ENCODE data around the gene KCTD5. TPM values are rescaled to one million over a fixed set of nuclear protein-coding genes. Genes with fewer than 3 reads are reported as not detected.
"Not testable (repeated sequence)": the region's sequence is repeated elsewhere in the genome, so short reads cannot be mapped to it uniquely, and the experiment has no call there.

Gene KCTD5
- total RNA-seq, 4 donors from 2014 or later = 4.6 to 21.6 (median 12.7) TPM

DNA sequence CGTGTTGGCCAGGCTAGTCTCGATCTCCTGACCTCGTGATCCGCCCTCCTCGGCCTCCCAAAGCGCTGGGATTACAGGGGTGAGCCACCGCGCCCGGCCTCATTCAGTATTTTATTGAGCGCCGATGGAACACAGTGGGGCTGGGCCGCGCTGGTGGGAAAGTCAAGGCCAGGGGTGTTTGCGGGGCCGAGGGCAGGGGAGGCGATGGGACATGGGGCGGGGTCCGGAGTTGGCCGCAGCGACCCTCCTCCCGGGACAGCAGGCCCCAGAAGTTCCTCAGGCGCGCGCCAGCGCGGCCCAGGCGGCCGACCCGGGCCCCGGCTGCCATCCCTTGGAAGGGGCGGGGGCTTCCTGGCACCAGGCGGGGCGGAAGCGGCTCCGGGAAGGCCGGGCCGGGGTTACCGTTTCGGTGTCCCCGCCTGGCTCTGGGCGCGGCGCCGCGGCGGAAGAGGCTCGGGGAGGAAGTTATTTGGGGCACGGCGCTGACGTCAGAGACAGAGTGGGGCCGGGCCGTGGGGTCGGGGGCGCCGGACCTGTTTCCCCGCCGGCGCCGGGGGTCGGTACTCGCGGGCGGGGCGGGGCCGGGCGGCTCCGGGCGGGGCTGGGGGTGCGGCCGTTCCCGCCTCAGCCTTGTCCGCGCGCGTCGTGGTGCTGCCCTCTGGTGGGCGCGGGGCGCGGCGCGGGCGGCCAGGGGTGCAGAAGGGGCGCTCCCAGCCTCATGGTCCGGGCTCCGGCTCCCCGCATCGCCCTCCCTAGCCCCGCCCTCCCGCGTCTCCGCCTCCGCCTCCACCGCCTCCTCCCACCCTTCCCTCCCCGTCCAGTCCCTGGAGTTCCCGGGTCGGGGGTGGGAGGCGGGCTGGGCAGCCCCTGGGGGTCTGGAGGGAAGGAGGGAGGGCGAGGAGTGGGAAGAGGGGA is 38.7 kb downstream of the KCTD5 start:
- H3K4me3 ChIP-seq = peak overlapping the region; percentile 42 to 56
- intact Hi-C loops (cut with DNase I; ENCODE audit: low total_unique reads) = no loop called here

DNA sequence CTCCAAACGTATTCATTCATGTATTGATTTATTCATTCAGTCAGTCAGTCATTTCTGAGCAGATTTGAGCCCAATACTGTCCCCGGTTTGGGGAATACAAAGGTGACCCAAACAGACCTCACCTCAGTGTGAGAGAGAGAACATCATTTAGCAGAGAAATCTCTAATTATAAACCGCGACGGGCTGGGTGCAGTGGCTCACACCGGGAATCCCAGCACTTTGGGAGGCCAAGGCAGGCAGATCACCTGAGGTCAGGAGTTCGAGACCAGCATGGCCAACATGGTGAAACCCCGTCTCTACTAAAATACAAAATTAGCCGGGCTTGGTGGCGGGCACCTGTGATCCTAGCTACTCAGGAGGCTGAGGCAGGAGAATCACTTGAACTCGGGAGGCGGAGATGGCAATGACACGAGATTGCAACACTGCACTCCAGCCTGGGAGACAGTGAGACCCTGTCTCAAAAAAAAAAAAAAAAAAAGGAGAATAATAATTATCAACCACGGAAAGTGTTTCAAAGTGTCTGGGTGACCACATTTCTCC is 39.4 kb downstream of the KCTD5 start:
- intact Hi-C loops (cut with DNase I; ENCODE audit: low total_unique reads); H3K36me3 ChIP-seq; H3K9me3 ChIP-seq; H3K27me3 ChIP-seq; H3K4me1 ChIP-seq; DNase-seq: not testable (repeated sequence)
- peak overlapping the region; percentile 51 to 72 for H3K27ac ChIP-seq
- H3K4me3 ChIP-seq = peak overlapping the region; percentile 42 to 56

More for the DNA sequence above, 38.7 kb downstream of the KCTD5 start:
- H3K36me3 ChIP-seq = no peaks in the 10 kb centered on the region
- peak overlapping the region; percentile 51 to 72 for H3K27ac ChIP-seq
- no peaks in the 10 kb centered on the region for H3K27me3 ChIP-seq
- peak in 1 of 2 donors; percentile 45 for TF ChIP-seq POLR2A (IDR thresholded peaks at IDR 0.05)
- TF ChIP-seq, protein P1, sequence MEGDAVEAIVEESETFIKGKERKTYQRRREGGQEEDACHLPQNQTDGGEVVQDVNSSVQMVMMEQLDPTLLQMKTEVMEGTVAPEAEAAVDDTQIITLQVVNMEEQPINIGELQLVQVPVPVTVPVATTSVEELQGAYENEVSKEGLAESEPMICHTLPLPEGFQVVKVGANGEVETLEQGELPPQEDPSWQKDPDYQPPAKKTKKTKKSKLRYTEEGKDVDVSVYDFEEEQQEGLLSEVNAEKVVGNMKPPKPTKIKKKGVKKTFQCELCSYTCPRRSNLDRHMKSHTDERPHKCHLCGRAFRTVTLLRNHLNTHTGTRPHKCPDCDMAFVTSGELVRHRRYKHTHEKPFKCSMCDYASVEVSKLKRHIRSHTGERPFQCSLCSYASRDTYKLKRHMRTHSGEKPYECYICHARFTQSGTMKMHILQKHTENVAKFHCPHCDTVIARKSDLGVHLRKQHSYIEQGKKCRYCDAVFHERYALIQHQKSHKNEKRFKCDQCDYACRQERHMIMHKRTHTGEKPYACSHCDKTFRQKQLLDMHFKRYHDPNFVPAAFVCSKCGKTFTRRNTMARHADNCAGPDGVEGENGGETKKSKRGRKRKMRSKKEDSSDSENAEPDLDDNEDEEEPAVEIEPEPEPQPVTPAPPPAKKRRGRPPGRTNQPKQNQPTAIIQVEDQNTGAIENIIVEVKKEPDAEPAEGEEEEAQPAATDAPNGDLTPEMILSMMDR (IDR thresholded peaks at IDR 0.05) = peak; percentile 36 to 91 (median 64)
- H3K9me3 ChIP-seq = no peaks in the 10 kb centered on the region
- DNase-seq = peak; percentile 80 to 81
- H3K4me1 ChIP-seq = no peaks in the 10 kb centered on the region

DNA sequence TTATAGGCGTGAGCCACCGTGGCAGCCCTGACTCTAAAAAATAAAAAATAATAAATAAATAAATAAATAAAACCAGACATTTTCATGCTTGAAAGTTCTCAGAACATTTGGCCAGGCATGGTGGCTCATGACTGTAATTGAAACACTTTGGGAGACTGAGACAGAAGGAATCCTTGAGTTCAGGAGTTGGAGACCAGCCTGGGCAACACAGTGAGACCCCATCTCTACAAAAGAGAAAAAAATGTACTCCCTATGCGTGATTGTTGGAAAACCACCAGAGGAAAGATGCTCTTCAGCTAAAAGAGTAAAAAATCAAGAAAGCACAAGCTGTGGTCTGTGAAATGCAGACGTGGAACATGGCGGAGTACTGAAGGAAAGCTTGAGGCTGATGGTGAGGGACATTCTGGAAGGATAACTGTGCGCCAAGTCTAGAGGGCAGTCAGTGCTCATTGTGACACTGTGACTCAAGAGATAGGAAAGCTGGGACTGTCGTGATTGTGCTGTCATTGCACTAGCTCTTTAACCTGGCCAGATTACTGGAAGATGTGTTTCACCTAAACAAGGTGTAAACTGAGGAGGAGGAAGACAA is 41.9 kb downstream of the KCTD5 start:
- Histone ChIP-seq H3K27me3 (no peaks in the 10 kb centered on the region), H3K4me3 (no peak overlapping the region), H3K27ac (no peak overlapping the region), H3K4me1 (no peaks in the 10 kb centered on the region), H3K9me3 (no peaks in the 10 kb centered on the region), H3K36me3 (no peaks in the 10 kb centered on the region)
- no peak for DNase-seq
- intact Hi-C loops (cut with DNase I; ENCODE audit: low total_unique reads) = no loop called here
- TF ChIP-seq, protein P1 (IDR thresholded peaks at IDR 0.05) = no peak
- no peak for TF ChIP-seq POLR2A (IDR thresholded peaks at IDR 0.05)

DNA sequence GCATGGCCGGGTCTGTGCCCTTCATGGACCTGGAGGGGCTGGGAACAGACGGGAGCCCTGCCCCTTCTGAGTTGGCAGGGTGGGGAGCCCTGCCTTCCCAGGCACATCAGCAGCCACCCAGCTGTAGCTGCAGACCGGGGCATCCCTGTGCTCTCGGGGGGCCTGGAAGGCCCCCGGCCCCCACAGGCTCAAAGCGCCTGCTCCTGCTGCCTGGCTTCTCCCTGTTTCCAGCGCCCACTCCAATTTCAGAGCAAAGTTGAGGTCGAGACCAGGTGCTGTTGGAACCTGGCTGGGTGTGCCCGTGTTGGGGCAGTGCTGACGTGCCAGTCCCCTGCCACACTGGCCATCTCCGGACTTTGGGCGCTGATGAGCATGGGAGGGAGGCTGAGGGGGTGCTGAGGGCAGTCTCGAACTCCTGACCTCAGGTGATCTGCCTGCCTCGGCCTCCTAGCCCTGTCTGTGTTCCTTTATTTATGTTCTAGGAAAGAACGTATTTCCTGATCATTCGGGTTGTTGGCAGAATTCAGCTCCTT is 42.6 kb downstream of the KCTD5 start:
- Histone ChIP-seq H3K27ac (no peak overlapping the region), H3K4me1 (no peaks in the 10 kb centered on the region), H3K36me3 (no peaks in the 10 kb centered on the region), H3K4me3 (no peak overlapping the region), H3K9me3 (no peaks in the 10 kb centered on the region), H3K27me3 (no peaks in the 10 kb centered on the region)
- no peak for DNase-seq
- no peak for TF ChIP-seq POLR2A (IDR thresholded peaks at IDR 0.05)
- TF ChIP-seq, protein P1 (IDR thresholded peaks at IDR 0.05) = no peak
- intact Hi-C loops (cut with DNase I; ENCODE audit: low total_unique reads) = no loop called here

DNA sequence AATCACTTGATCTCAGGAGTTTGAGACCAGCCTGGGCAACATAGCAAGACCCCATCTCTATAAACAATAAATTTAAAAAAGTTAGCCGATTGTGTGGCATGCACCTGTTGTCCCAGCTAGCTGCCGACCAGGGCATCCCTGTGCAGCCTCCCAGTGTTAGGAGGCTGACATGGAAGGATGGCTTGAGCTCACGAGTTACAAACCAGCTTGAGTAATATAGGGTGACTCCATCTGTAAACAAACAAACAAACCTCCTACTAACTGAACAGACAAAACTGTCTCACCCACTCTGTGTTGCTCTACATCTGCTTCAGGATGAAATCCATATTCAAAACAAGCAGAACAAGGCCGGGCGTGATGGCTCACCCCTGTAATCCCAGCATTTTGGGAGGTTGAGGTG is 44.6 kb downstream of the KCTD5 start:
- DNase-seq = no peak
- H3K27me3 ChIP-seq = no peaks in the 10 kb centered on the region
- H3K9me3 ChIP-seq = no peaks in the 10 kb centered on the region
- intact Hi-C loops (cut with DNase I; ENCODE audit: low total_unique reads) = no loop called here
- no peaks in the 10 kb centered on the region for H3K4me1 ChIP-seq
- H3K27ac ChIP-seq = no peak overlapping the region
- no peaks in the 10 kb centered on the region for H3K36me3 ChIP-seq
- no peak overlapping the region for H3K4me3 ChIP-seq
- no peak for TF ChIP-seq POLR2A (IDR thresholded peaks at IDR 0.05)

DNA sequence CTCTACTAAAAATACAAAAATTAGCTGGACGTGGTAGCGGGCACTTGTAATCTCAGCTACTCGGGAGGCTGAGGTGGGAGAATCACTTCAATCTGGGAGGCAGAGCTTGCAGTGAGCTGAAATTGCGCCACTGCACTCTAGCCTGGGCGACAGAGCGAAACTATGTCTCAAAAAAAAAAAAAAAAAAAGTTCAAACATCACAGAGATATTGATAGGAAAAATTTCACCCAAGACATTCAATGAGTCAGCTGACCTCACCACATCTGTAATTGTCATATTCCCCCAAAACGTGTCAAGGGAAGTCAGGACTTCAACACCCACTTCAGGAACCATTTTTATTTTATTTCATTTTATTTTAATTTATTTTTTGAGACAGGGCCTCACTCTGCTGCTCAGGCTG is 45.7 kb downstream of the KCTD5 start:
- DNase-seq = no peak
- H3K4me1 ChIP-seq = no peaks in the 10 kb centered on the region
- H3K4me3 ChIP-seq = no peak overlapping the region
- H3K27ac ChIP-seq = no peak overlapping the region
- H3K27me3 ChIP-seq = no peaks in the 10 kb centered on the region
- TF ChIP-seq, protein P1 (IDR thresholded peaks at IDR 0.05) = no peak
- no peaks in the 10 kb centered on the region for H3K36me3 ChIP-seq
- no peaks in the 10 kb centered on the region for H3K9me3 ChIP-seq
- intact Hi-C loops (cut with DNase I; ENCODE audit: low total_unique reads) = no loop called here
